Retinal pigment epithelial cell (primary cell): ENCODE results near the gene MYOZ1.

ENCODE experiments used
- DNase-seq: peaks from one replicate; pipeline ENCODE4 v3.0.0-alpha.2; 2010; ENCODE audit warnings: low read depth
- H3K4me3 ChIP-seq: 2 replicates; pipeline ENCODE4 v1.5.1; 2011; ENCODE audit warnings: mild to moderate bottlenecking, low read length, control low read depth, moderate library complexity
- CTCF ChIP-seq: conservative IDR thresholded peaks from 2 replicates; pipeline ENCODE4 v1.5.1; 2011; ENCODE audit warnings: low read depth, low read length, control low read depth, inconsistent platforms

The MYOZ1 gene

GRCh38 chr10:73648975-73649829, 7.9 kb upstream of the MYOZ1 start:
- TF ChIP-seq CTCF, result no peak

GRCh38 chr10:73647875-73648651, 6.8 kb upstream of the MYOZ1 start:
- no peak for TF ChIP-seq CTCF
- peak overlapping the region; percentile 70 for H3K4me3 ChIP-seq
- no peak for DNase-seq

More at GRCh38 chr10:73648975-73649829, 7.9 kb upstream of the MYOZ1 start:
- H3K4me3 ChIP-seq, result no peak overlapping the region
- DNase-seq, result no peak

GRCh38 chr10:73647211-73647874, 6.1 kb upstream of the MYOZ1 start:
- DNase-seq, result no peak
- peak overlapping the region; percentile 70 for H3K4me3 ChIP-seq

GRCh38 chr10:73646598-73647041, 5.3 kb upstream of the MYOZ1 start:
- TF ChIP-seq CTCF, result no peak
- no peak overlapping the region for H3K4me3 ChIP-seq
- no peak for DNase-seq

More at GRCh38 chr10:73647211-73647874, 6.1 kb upstream of the MYOZ1 start:
- peak; percentile 16 for TF ChIP-seq CTCF

- no peak overlapping the region for H3K4me3 ChIP-seq
- TF ChIP-seq CTCF, result no peak
These were observed 4.0 kb upstream of the MYOZ1 start for GRCh38 chr10:73645251-73645650.

GRCh38 chr10:73644767-73645166, 3.5 kb upstream of the MYOZ1 start:
- H3K4me3 ChIP-seq, result no peak overlapping the region
- no peak for TF ChIP-seq CTCF
- no peak for DNase-seq

More at GRCh38 chr10:73645251-73645650, 4.0 kb upstream of the MYOZ1 start:
- DNase-seq, result no peak
